IMR-90 (cell line): ENCODE data around the gene PGC. TPM values are rescaled to one million over a fixed set of nuclear protein-coding genes. Genes with fewer than 3 reads are reported as not detected.

Source experiments
- ATAC-seq: fragments of 200-7000 bp; cut with Tn5 transposase; 2 replicates; pipeline ENCODE4 v1.9.1; 2020; ENCODE audit warnings: low read depth, mild to moderate bottlenecking, moderate library complexity
- BruUV-seq: library from RNA; stranded (reverse); fragments of 400-500 nt; replicated peaks from 2 replicates; lab custom pipeline; 2021; lab: Mats Ljungman, UMichigan
- CTCF ChIA-PET: fragments of 300-600 bp; formaldehyde crosslinking; extraction: SDS; loops from one replicate; lab custom pipeline; 2021; ENCODE audit warnings: antibody characterized with exemption; lab: Yijun Ruan, JAX
- POLR2A ChIA-PET: fragments of 300-600 bp; sonication (Branson Sonifier 250); formaldehyde crosslinking; loops from one replicate; lab custom pipeline; 2022; ENCODE audit warnings: antibody characterized with exemption; ENCODE audit not compliant: unreplicated experiment; lab: Charles Lee
- DNase-seq: peaks from one replicate; pipeline ENCODE4 v3.0.0; 2013
- H2AFZ ChIP-seq: replicated peaks from 2 replicates; pipeline ENCODE3; 2013; ENCODE audit warnings: low read length, mild to moderate bottlenecking; ENCODE audit not compliant: poor library complexity
- H2AK5ac ChIP-seq: 2 replicates; pipeline ENCODE4 v1.6.1; 2013; ENCODE audit warnings: low read depth, low read length, inconsistent platforms
- H2AK9ac ChIP-seq: replicated peaks from 2 replicates; pipeline ENCODE3; 2013; ENCODE audit warnings: mild to moderate bottlenecking, low read depth, low read length, moderate library complexity; ENCODE audit not compliant: poor library complexity
- H2BK120ac ChIP-seq: 2 replicates; pipeline ENCODE4 v1.6.1; 2013; ENCODE audit warnings: low read depth, low read length, inconsistent platforms
- H2BK15ac ChIP-seq: 3 replicates; pipeline ENCODE4 v1.6.1; 2013; ENCODE audit warnings: low read depth, low read length, inconsistent platforms
- H2BK20ac ChIP-seq: 2 replicates; pipeline ENCODE4 v1.6.1; 2013; ENCODE audit warnings: low read depth, mild to moderate bottlenecking, inconsistent platforms, low read length, moderate library complexity
- H2BK5ac ChIP-seq: 2 replicates; pipeline ENCODE4 v1.6.1; 2013; ENCODE audit warnings: mild to moderate bottlenecking, low read depth, low read length, inconsistent platforms; ENCODE audit not compliant: poor library complexity, severe bottlenecking
- H3K14ac ChIP-seq: replicated peaks from 2 replicates; pipeline ENCODE4 v1.6.1; 2013; ENCODE audit warnings: low read depth, low read length, inconsistent platforms
- H3K18ac ChIP-seq: 2 replicates; pipeline ENCODE4 v1.6.1; 2013; ENCODE audit warnings: low read depth, low read length, control low read depth
- H3K23ac ChIP-seq: 2 replicates; pipeline ENCODE4 v1.6.1; 2013; ENCODE audit warnings: low read depth, low read length, inconsistent platforms
- H3K27ac ChIP-seq: 2 replicates; pipeline ENCODE4 v1.5.1; 2013; ENCODE audit warnings: mild to moderate bottlenecking, control low read depth, low read length; ENCODE audit not compliant: insufficient read depth
- H3K27me3 ChIP-seq: 2 replicates; pipeline ENCODE4 v1.6.1; 2013; ENCODE audit warnings: low read length; ENCODE audit not compliant: control insufficient read depth, insufficient read depth
- H3K36me3 ChIP-seq: 2 replicates; pipeline ENCODE4 v1.6.1; 2013; ENCODE audit warnings: low read length, mixed read lengths; ENCODE audit not compliant: control insufficient read depth, insufficient read depth
- H3K4ac ChIP-seq: 2 replicates; pipeline ENCODE4 v1.6.1; 2013; ENCODE audit warnings: low read depth, low read length, inconsistent platforms
- H3K4me1 ChIP-seq: 2 replicates; pipeline ENCODE4 v1.6.1; 2013; ENCODE audit warnings: low read length, mixed read lengths; ENCODE audit not compliant: control insufficient read depth, insufficient read depth
- H3K4me2 ChIP-seq: 2 replicates; pipeline ENCODE4 v1.6.1; 2013; ENCODE audit warnings: low read depth, mild to moderate bottlenecking, control low read depth, low read length, moderate library complexity
- H3K4me3 ChIP-seq: 2 replicates; pipeline ENCODE4 v1.5.1; 2013; ENCODE audit warnings: low read depth, mild to moderate bottlenecking, control low read depth, low read length, moderate library complexity; ENCODE audit not compliant: insufficient read depth
- H3K56ac ChIP-seq: 2 replicates; pipeline ENCODE4 v1.6.1; 2013; ENCODE audit warnings: low read length, inconsistent platforms; ENCODE audit not compliant: insufficient read depth; ENCODE audit errors: extremely low read depth
- H3K79me1 ChIP-seq, 2 experiments: 2 replicates each; pipeline ENCODE4 v1.6.1; 2013; ENCODE audit warnings: low read length in 2 of 2, inconsistent platforms in 1 of 2, low read depth in 1 of 2
- H3K9ac ChIP-seq: 2 replicates; pipeline ENCODE4 v1.6.1; 2013; ENCODE audit warnings: low read depth, low read length, control low read depth
- H3K9me1 ChIP-seq: 2 replicates; pipeline ENCODE4 v1.6.1; 2013; ENCODE audit warnings: low read length, inconsistent platforms; ENCODE audit not compliant: insufficient read depth
- H3K9me3 ChIP-seq: 2 replicates; pipeline ENCODE4 v1.6.1; 2013; ENCODE audit warnings: low read length; ENCODE audit not compliant: control insufficient read depth, insufficient read depth
- H4K20me1 ChIP-seq: 2 replicates; pipeline ENCODE4 v1.6.1; 2013; ENCODE audit warnings: low read length, inconsistent platforms; ENCODE audit not compliant: insufficient read depth
- H4K5ac ChIP-seq: 2 replicates; pipeline ENCODE4 v1.6.1; 2013; ENCODE audit warnings: mild to moderate bottlenecking, low read depth, low read length, control low read depth
- H4K8ac ChIP-seq, 2 experiments: 2 replicates each; pipeline ENCODE4 v1.6.1; 2013; ENCODE audit warnings: low read depth in 2 of 2, low read length in 2 of 2, control low read depth in 1 of 2, inconsistent platforms in 1 of 2
- H4K91ac ChIP-seq: 2 replicates; pipeline ENCODE4 v1.6.1; 2013; ENCODE audit warnings: low read depth, low read length, inconsistent platforms; ENCODE audit not compliant: insufficient read depth
- BHLHE40 ChIP-seq: fragments of 150-350 bp; IDR thresholded peaks from 2 replicates; pipeline ENCODE4 v1.6.1; 2016; ENCODE audit warnings: mild to moderate bottlenecking, low read depth, low read length
- CEBPB ChIP-seq: IDR thresholded peaks from 2 replicates; pipeline ENCODE4 v1.6.1; 2012; ENCODE audit warnings: low read depth, low read length, improper control_type of control experiment
- CHD1 ChIP-seq: IDR thresholded peaks from 2 replicates; pipeline ENCODE4 v1.6.1; 2012; ENCODE audit warnings: low read depth, low read length, improper control_type of control experiment
- CTCF ChIP-seq: conservative IDR thresholded peaks from 2 replicates; pipeline ENCODE4 v1.5.1; 2012; ENCODE audit warnings: mild to moderate bottlenecking, low read depth, low read length, improper control_type of control experiment
- FOS ChIP-seq: fragments of 150-350 bp; IDR thresholded peaks from 2 replicates; pipeline ENCODE4 v1.6.1; 2016; ENCODE audit warnings: low read depth, low read length
- MAFK ChIP-seq: IDR thresholded peaks from 2 replicates; pipeline ENCODE4 v1.6.1; 2012; ENCODE audit warnings: low read depth, low read length, improper control_type of control experiment
- MAZ ChIP-seq: IDR thresholded peaks from 2 replicates; pipeline ENCODE4 v1.6.1; 2012; ENCODE audit warnings: low read depth, mild to moderate bottlenecking, low read length, improper control_type of control experiment, moderate library complexity, borderline replicate concordance
- MXI1 ChIP-seq: IDR thresholded peaks from 2 replicates; pipeline ENCODE4 v1.6.1; 2012; ENCODE audit warnings: low read depth, mild to moderate bottlenecking, low read length, moderate library complexity, borderline replicate concordance
- NFE2L2 ChIP-seq: fragments of 150-350 bp; IDR thresholded peaks from 2 replicates; pipeline ENCODE4 v1.6.1; 2016; ENCODE audit warnings: low read depth, mild to moderate bottlenecking, low read length
- POLR2A ChIP-seq: IDR thresholded peaks from 2 replicates; pipeline ENCODE4 v1.6.1; 2012; ENCODE audit warnings: mild to moderate bottlenecking, low read depth, low read length
- RAD21 ChIP-seq: IDR thresholded peaks from 2 replicates; pipeline ENCODE4 v1.6.1; 2012; ENCODE audit warnings: low read length, improper control_type of control experiment
- RCOR1 ChIP-seq: IDR thresholded peaks from 2 replicates; pipeline ENCODE4 v1.6.1; 2012; ENCODE audit warnings: mild to moderate bottlenecking, low read length, improper control_type of control experiment; ENCODE audit not compliant: insufficient replicate concordance
- RFX5 ChIP-seq: IDR thresholded peaks from 2 replicates; pipeline ENCODE4 v1.8.0; 2012; ENCODE audit warnings: low read depth, mild to moderate bottlenecking, low read length, moderate library complexity
- SMC3 ChIP-seq: fragments of 150-350 bp; IDR thresholded peaks from 2 replicates; pipeline ENCODE4 v1.6.1; 2016; ENCODE audit warnings: low read depth, mild to moderate bottlenecking, antibody characterized with exemption, low read length, moderate library complexity
- USF2 ChIP-seq: fragments of 150-350 bp; IDR thresholded peaks from 2 replicates; pipeline ENCODE4 v1.6.1; 2017; ENCODE audit warnings: mild to moderate bottlenecking, antibody characterized with exemption, low read length, low read depth
- WGBS, 2 experiments: methylation state at CpG; one replicate each; pipeline versions ENCODE4 v1.1.5 to v1.1.7; 2013; ENCODE audit warnings: missing lambda C conversion rate in 2 of 2; ENCODE audit not compliant: insufficient read length in 1 of 2; ENCODE audit errors: extremely low coverage in 2 of 2; 5-methylcytosine and 5-hydroxymethylcytosine counted together
- dilution Hi-C: fragments of 300-500 bp; cut with HindIII; formaldehyde crosslinking; loops from one replicate; pipeline ENCODE4 v1.14.3; 2018; ENCODE audit warnings: low sequenced_read_pairs; ENCODE audit not compliant: unreplicated experiment
- in situ Hi-C: fragments of 300-500 bp; cut with MboI; formaldehyde crosslinking; loops from 3 replicates; pipeline ENCODE4 v1.14.3; 2019; ENCODE audit warnings: low sequenced_read_pairs, inconsistent platforms, mixed read lengths
- intact Hi-C: fragments of 100-400 bp; cut with micrococcal nuclease; formaldehyde crosslinking; loops from 2 replicates; pipeline ENCODE4 v1.10.0; 2022
- polyA plus RNA-seq, 3 experiments: library from polyadenylated mRNA; depleted of rRNA; stranded (reverse); fragments of >200 nt; gene quantifications; 2 replicates each; pipeline ENCODE4 v1.2.3, GENCODE V29; 2012; ENCODE audit warnings: low replicate concordance in 1 of 3
- total RNA-seq: library from RNA; depleted of rRNA; stranded (reverse); fragments of >200 nt; gene quantifications from 2 replicates; pipeline ENCODE4 v1.2.3, GENCODE V29; 2012
- TF ChIP-seq, protein P1 (sequence below): fragments of 150-350 bp; IDR thresholded peaks from 2 replicates; pipeline ENCODE4 v1.6.1; 2016; ENCODE audit warnings: low read depth, mild to moderate bottlenecking, low read length, moderate library complexity, borderline replicate concordance

PGC gene
- total and polyA plus RNA-seq, 2 of the 4 experiments (the other 2 are of a cell fraction) = not detected

DNA sequence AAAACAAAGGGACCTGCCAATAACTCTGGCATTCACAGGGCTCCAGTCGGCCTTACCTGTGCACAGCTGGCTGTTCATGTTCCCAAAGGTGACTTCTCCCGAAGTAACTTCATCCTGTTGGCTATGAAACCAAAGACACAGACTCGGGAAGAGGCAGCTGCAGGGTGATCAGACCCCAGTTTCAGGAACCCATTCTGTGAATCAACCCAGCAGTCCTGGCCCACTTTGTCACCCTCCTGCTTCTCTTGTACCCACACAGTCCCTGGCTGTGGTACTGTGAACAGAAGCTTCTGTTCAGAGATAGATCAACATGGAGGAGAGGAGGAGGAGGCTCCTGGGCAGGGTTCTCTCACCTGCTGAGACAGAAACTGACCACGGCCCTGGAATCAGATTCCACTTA, 8.7 kb upstream of the PGC start:
- Histone ChIP-seq H3K27me3 (peaks cover 31% of the 10 kb centered on the region), H2BK5ac (no peak overlapping the region), H3K14ac (no peak overlapping the region), H3K79me1 (no peaks in the 10 kb centered on the region), H2AK5ac (no peak overlapping the region), H3K4ac (no peak overlapping the region), H3K9me3 (no peaks in the 10 kb centered on the region), H3K23ac (no peak overlapping the region), H2BK120ac (no peak overlapping the region), H4K20me1 (no peaks in the 10 kb centered on the region), H2BK20ac (no peak overlapping the region), H3K56ac (no peak overlapping the region), H3K18ac (no peak overlapping the region), H3K4me1 (peaks cover 3% of the 10 kb centered on the region; the same call in 1 of the 2 replicates), H2AK9ac (no peak overlapping the region), H3K27ac (no peak overlapping the region), H3K36me3 (no peaks in the 10 kb centered on the region), H3K4me3 (no peak overlapping the region), H4K8ac (no peak overlapping the region), H3K9ac (no peak overlapping the region), H3K4me2 (no peak overlapping the region), H4K91ac (no peak overlapping the region), H3K9me1 (no peaks in the 10 kb centered on the region; the same call in 1 of the 2 replicates), H2BK15ac (no peak overlapping the region), H4K5ac (no peak overlapping the region), H2AFZ (no peak overlapping the region)
- TF ChIP-seq CTCF (no peak), CEBPB (no peak), NFE2L2 (no peak), FOS (no peak), BHLHE40 (no peak), RFX5 (no peak), POLR2A (no peak), SMC3 (no peak), RCOR1 (no peak), CHD1 (no peak), USF2 (no peak), MXI1 (no peak), MAZ (no peak), MAFK (no peak), RAD21 (no peak)
- TF ChIP-seq, protein P1, sequence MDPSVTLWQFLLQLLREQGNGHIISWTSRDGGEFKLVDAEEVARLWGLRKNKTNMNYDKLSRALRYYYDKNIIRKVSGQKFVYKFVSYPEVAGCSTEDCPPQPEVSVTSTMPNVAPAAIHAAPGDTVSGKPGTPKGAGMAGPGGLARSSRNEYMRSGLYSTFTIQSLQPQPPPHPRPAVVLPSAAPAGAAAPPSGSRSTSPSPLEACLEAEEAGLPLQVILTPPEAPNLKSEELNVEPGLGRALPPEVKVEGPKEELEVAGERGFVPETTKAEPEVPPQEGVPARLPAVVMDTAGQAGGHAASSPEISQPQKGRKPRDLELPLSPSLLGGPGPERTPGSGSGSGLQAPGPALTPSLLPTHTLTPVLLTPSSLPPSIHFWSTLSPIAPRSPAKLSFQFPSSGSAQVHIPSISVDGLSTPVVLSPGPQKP = no peak
- in situ Hi-C loops (no loop called here), intact Hi-C loops (no loop called here), dilution Hi-C loops (no loop called here)
- ATAC-seq (no peak), DNase-seq (no peak)
- BruUV-seq = no TSS peak
- ChIA-PET POLR2A (no interaction called here), CTCF (no interaction called here)
- WGBS, 2 experiments = 57% methylated on average over 1 of the region's 4 CpGs; no CpG with 5 or more reads in 1 of the 2 experiments
